HepG2 (cell line): ENCODE data around the gene TSHZ2. TPM values are rescaled to one million over a fixed set of nuclear protein-coding genes. Genes with fewer than 3 reads are reported as not detected.

Experiments used
- NFE2 ChIP-seq: sonication (generic); formaldehyde crosslinking; IDR thresholded peaks from 2 replicates; pipeline ENCODE4 v1.4.0; 2020; ENCODE audit warnings: missing genetic modification reagents
- NR2F1 ChIP-seq, 2 experiments: fragments of 450-650 bp in 1 of 2; formaldehyde crosslinking in 1 of 2; IDR thresholded peaks; 2 replicates each; pipeline versions ENCODE4 v1.5.0 to v1.6.1; 2016 to 2020; ENCODE audit warnings: mild to moderate bottlenecking in 1 of 2, missing compliant biosample characterization in 1 of 2, missing genetic modification reagents in 1 of 2, moderate library complexity in 1 of 2
- ONECUT2 ChIP-seq: sonication (generic); formaldehyde crosslinking; IDR thresholded peaks from 2 replicates; pipeline ENCODE4 v1.4.0; 2020; ENCODE audit warnings: missing genetic modification reagents
- SNRNP70 ChIP-seq: fragments of 200-400 bp; formaldehyde crosslinking; IDR thresholded peaks from 2 replicates; pipeline ENCODE4 v1.6.1; 2017; ENCODE audit warnings: mild to moderate bottlenecking, low read depth, low read length, moderate library complexity
- SRSF1 ChIP-seq: fragments of 200-400 bp; formaldehyde crosslinking; optimal IDR thresholded peaks from 2 replicates; pipeline ENCODE3; 2017; ENCODE audit warnings: mild to moderate bottlenecking, low read depth, low read length, moderate library complexity
- SRSF9 ChIP-seq: fragments of 200-400 bp; formaldehyde crosslinking; IDR thresholded peaks from 2 replicates; pipeline ENCODE4 v1.6.1; 2018; ENCODE audit warnings: borderline replicate concordance, mild to moderate bottlenecking, low read depth, low read length; ENCODE audit not compliant: insufficient read depth, poor library complexity, severe bottlenecking
- ZNF207 ChIP-seq: fragments of 450-650 bp; IDR thresholded peaks from 2 replicates; pipeline ENCODE4 v1.6.1; 2016; ENCODE audit warnings: antibody characterized with exemption, borderline replicate concordance
- ZNF264 ChIP-seq: sonication (generic); formaldehyde crosslinking; IDR thresholded peaks from 2 replicates; pipeline ENCODE4 v1.4.0; 2020; ENCODE audit warnings: missing genetic modification reagents
- ZNF484 ChIP-seq: sonication (generic); formaldehyde crosslinking; IDR thresholded peaks from 2 replicates; pipeline ENCODE4 v1.5.1; 2020; ENCODE audit warnings: mild to moderate bottlenecking, low read depth, missing genetic modification reagents, borderline replicate concordance
- ZNF510 ChIP-seq: sonication (generic); formaldehyde crosslinking; IDR thresholded peaks from 2 replicates; pipeline ENCODE4 v1.4.0; 2020; ENCODE audit warnings: low read depth, mild to moderate bottlenecking, missing genetic modification reagents
- polyA plus RNA-seq, 8 experiments: library from polyadenylated mRNA; depleted of rRNA in 3 of 8; stranded (reverse) in 7 of 8; unstranded in 1 of 8; fragments of >200 nt; fragmentation: Illumina TruSeq in 4 of 8; extraction: Trizol in 4 of 8; gene quantifications; 2 replicates each; pipeline versions ENCODE4 v1.2.1 to v1.2.3, GENCODE V29; 2011 to 2016; ENCODE audit warnings: low read depth in 4 of 8, missing spikeins in 1 of 8, mixed read lengths in 1 of 8; ENCODE audit not compliant: insufficient read depth in 1 of 8
- total RNA-seq, 5 experiments: library from RNA; depleted of rRNA; stranded (reverse); fragments of >200 nt; fragmentation: Illumina TruSeq; extraction: Trizol; gene quantifications; 2 replicates each; pipeline ENCODE4 v1.2.3, GENCODE V29; 2016; ENCODE audit warnings: low read depth in 1 of 5
- TF ChIP-seq, protein P1 (sequence below): IDR thresholded peaks from 2 replicates; pipeline ENCODE4 v1.4.0; 2020; ENCODE audit warnings: mild to moderate bottlenecking, missing genetic modification reagents
- TF ChIP-seq, protein P2 (sequence below): sonication (generic); formaldehyde crosslinking; IDR thresholded peaks from 2 replicates; pipeline ENCODE4 v1.8.1; 2023; ENCODE audit warnings: missing genetic modification reagents, mild to moderate bottlenecking, borderline replicate concordance
- TF ChIP-seq, protein P3 (sequence below): sonication (generic); formaldehyde crosslinking; IDR thresholded peaks from 2 replicates; pipeline ENCODE4 v1.5.0; 2020; ENCODE audit warnings: mild to moderate bottlenecking, missing genetic modification reagents, moderate library complexity
- TF ChIP-seq, protein P4 (sequence below): sonication (generic); formaldehyde crosslinking; IDR thresholded peaks from 2 replicates; pipeline ENCODE4 v1.5.0; 2020; ENCODE audit warnings: mild to moderate bottlenecking, missing genetic modification reagents, borderline replicate concordance
- TF ChIP-seq, protein P5 (sequence below): IDR thresholded peaks from 2 replicates; pipeline ENCODE4 v1.6.1; 2016
- TF ChIP-seq, protein P6 (sequence below): sonication (generic); formaldehyde crosslinking; IDR thresholded peaks from 2 replicates; pipeline ENCODE4 v1.4.0; 2020; ENCODE audit warnings: missing genetic modification reagents, borderline replicate concordance

The TSHZ2 gene
- total and polyA plus RNA-seq, 2 of the 13 experiments (the other 11 are each of a cell fraction or from before 2014, with no cell fraction given), result 0.01 TPM; not detected in 1

DNA sequence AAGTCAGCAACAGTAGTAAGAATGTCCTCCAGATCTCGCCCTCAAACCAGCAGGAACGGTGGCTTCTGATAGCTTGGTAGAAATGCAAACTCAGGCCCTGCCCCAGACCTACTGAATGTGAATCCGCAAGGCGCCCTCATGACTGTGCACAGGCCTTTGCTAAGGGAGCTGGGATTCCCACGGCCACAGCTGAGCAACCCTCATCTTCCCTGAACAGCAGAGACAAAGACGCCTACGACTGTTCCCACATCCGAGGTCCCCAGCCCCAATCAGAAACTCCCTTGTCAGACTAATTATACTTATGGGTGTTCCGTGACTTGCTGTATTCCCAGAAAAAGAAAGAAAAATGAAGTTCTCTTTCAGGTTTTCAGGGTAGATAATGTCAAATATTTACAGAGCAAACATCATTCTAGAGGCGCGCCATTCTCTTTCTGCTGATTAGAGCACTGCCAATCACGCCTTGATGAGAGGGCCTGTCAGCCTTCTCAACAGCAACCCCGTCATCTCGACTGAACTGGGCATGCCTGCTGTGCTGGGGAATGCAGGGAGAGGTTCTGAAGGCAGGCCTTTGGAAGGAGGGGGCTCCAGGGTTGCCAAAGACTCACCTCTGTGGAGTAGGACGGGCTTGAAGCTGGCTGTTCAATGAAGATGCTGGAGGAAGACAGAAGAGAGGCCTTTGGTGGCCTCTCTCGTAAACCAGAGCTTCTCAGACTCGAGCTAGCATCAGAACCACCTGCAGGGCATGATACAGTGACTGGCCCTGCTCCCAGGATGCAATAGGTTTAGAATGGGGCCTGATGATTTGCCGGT, 541.5 kb downstream of the TSHZ2 start (continued):
- TF ChIP-seq, protein P1, sequence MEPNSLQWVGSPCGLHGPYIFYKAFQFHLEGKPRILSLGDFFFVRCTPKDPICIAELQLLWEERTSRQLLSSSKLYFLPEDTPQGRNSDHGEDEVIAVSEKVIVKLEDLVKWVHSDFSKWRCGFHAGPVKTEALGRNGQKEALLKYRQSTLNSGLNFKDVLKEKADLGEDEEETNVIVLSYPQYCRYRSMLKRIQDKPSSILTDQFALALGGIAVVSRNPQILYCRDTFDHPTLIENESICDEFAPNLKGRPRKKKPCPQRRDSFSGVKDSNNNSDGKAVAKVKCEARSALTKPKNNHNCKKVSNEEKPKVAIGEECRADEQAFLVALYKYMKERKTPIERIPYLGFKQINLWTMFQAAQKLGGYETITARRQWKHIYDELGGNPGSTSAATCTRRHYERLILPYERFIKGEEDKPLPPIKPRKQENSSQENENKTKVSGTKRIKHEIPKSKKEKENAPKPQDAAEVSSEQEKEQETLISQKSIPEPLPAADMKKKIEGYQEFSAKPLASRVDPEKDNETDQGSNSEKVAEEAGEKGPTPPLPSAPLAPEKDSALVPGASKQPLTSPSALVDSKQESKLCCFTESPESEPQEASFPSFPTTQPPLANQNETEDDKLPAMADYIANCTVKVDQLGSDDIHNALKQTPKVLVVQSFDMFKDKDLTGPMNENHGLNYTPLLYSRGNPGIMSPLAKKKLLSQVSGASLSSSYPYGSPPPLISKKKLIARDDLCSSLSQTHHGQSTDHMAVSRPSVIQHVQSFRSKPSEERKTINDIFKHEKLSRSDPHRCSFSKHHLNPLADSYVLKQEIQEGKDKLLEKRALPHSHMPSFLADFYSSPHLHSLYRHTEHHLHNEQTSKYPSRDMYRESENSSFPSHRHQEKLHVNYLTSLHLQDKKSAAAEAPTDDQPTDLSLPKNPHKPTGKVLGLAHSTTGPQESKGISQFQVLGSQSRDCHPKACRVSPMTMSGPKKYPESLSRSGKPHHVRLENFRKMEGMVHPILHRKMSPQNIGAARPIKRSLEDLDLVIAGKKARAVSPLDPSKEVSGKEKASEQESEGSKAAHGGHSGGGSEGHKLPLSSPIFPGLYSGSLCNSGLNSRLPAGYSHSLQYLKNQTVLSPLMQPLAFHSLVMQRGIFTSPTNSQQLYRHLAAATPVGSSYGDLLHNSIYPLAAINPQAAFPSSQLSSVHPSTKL (CRISPR knock-in tag), result peak; percentile 65; the same call in 1 of the 2 replicates
- TF ChIP-seq ZNF484 (no peak), SRSF9 (no peak), ONECUT2 (CRISPR knock-in tag) (no peak), SRSF1 (no peak), ZNF264 (CRISPR knock-in tag) (no peak), ZNF207 (no peak), ZNF510 (CRISPR knock-in tag) (no peak), NFE2 (no peak), NR2F1 (CRISPR knock-in tag; IDR thresholded peaks at IDR 0.05) (no peak), SNRNP70 (no peak)
- TF ChIP-seq, protein P2, sequence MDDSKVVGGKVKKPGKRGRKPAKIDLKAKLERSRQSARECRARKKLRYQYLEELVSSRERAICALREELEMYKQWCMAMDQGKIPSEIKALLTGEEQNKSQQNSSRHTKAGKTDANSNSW (CRISPR knock-in tag), result 0 out of 2 replicates have a peak, but pooled peaks have one; percentile 51
- TF ChIP-seq, protein P3, sequence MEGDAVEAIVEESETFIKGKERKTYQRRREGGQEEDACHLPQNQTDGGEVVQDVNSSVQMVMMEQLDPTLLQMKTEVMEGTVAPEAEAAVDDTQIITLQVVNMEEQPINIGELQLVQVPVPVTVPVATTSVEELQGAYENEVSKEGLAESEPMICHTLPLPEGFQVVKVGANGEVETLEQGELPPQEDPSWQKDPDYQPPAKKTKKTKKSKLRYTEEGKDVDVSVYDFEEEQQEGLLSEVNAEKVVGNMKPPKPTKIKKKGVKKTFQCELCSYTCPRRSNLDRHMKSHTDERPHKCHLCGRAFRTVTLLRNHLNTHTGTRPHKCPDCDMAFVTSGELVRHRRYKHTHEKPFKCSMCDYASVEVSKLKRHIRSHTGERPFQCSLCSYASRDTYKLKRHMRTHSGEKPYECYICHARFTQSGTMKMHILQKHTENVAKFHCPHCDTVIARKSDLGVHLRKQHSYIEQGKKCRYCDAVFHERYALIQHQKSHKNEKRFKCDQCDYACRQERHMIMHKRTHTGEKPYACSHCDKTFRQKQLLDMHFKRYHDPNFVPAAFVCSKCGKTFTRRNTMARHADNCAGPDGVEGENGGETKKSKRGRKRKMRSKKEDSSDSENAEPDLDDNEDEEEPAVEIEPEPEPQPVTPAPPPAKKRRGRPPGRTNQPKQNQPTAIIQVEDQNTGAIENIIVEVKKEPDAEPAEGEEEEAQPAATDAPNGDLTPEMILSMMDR (CRISPR knock-in tag), result no peak
- TF ChIP-seq, protein P4, sequence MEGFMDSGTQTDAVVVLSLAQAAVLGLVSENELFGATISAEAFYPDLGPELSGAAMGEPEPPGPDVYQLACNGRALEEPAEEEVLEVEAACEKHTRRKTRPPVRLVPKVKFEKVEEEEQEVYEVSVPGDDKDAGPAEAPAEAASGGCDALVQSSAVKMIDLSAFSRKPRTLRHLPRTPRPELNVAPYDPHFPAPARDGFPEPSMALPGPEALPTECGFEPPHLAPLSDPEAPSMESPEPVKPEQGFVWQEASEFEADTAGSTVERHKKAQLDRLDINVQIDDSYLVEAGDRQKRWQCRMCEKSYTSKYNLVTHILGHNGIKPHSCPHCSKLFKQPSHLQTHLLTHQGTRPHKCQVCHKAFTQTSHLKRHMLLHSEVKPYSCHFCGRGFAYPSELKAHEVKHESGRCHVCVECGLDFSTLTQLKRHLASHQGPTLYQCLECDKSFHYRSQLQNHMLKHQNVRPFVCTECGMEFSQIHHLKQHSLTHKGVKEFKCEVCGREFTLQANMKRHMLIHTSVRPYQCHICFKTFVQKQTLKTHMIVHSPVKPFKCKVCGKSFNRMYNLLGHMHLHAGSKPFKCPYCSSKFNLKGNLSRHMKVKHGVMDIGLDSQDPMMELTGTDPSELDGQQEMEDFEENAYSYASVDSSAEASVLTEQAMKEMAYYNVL (CRISPR knock-in tag), result no peak
- TF ChIP-seq, protein P5, sequence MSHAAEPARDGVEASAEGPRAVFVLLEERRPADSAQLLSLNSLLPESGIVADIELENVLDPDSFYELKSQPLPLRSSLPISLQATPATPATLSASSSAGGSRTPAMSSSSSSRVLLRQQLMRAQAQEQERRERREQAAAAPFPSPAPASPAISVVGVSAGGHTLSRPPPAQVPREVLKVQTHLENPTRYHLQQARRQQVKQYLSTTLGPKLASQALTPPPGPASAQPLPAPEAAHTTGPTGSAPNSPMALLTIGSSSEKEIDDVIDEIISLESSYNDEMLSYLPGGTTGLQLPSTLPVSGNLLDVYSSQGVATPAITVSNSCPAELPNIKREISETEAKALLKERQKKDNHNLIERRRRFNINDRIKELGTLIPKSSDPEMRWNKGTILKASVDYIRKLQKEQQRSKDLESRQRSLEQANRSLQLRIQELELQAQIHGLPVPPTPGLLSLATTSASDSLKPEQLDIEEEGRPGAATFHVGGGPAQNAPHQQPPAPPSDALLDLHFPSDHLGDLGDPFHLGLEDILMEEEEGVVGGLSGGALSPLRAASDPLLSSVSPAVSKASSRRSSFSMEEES (CRISPR knock-in tag), result no peak
- TF ChIP-seq, protein P6, sequence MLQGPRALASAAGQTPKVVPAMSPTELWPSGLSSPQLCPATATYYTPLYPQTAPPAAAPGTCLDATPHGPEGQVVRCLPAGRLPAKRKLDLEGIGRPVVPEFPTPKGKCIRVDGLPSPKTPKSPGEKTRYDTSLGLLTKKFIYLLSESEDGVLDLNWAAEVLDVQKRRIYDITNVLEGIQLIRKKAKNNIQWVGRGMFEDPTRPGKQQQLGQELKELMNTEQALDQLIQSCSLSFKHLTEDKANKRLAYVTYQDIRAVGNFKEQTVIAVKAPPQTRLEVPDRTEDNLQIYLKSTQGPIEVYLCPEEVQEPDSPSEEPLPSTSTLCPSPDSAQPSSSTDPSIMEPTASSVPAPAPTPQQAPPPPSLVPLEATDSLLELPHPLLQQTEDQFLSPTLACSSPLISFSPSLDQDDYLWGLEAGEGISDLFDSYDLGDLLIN, result no peak
